Epithelial cell of esophagus (primary cell): ENCODE data around the gene FAAP20.
A peak's percentile ranks its signal among the peaks of the same experiment; 100 is the strongest.

ENCODE experiments used
- DNase-seq: peaks from one replicate; pipeline ENCODE4 v3.0.0; 2010; ENCODE audit warnings: low read depth
- H3K4me3 ChIP-seq: 2 replicates; pipeline ENCODE4 v1.5.1; 2011; ENCODE audit warnings: mild to moderate bottlenecking, low read length, control low read depth
- TF ChIP-seq, protein P1 (sequence below): IDR thresholded peaks from 2 replicates; pipeline ENCODE4 v1.5.1; 2011; ENCODE audit warnings: low read depth, mild to moderate bottlenecking, low read length, control low read depth, inconsistent platforms; ENCODE audit not compliant: insufficient read depth; ENCODE audit errors: missing control alignments

The FAAP20 gene

DNA sequence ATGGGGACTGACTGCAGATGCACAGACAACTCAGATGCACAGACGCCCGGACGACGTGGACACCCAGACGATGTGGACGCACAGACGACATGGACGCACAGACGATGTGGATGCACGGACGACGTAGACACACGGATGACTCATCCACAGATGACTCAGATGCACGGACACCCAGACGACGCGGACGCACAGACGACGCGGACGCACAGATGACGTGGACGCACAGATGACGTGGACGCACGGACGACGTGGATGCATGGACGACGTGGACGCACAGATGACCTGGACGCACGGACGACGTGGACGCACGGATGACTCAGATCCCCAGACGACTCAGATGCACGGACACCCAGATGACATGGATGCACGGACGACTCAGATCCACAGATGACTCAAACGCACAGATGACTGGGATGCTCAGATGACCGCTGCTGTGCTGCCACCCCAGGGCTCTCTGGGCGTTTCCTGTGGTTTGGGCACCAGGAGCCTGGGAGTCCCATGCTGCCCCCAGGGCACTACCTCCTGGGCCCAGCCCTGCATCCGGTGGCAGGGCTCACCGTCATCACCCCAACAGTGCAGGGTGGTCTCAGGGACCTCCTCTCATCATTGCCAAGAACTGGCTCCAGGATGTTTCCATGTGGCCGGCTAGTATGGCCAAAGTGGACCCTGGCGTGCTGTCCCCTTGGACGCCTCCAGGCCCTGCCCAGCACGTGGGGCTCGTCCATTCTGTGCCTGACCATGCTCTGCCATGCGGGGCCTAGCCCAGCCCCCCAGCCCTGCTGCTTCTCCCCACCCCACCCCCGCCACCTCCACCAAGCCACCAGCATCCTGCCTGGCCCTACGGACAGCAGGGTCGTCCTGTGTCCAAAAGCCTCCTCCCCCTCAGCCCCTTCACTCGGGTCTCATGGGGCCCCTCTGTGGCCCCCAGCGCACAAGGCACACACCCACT, 14.0 kb downstream of the FAAP20 start:
- TF ChIP-seq, protein P1, sequence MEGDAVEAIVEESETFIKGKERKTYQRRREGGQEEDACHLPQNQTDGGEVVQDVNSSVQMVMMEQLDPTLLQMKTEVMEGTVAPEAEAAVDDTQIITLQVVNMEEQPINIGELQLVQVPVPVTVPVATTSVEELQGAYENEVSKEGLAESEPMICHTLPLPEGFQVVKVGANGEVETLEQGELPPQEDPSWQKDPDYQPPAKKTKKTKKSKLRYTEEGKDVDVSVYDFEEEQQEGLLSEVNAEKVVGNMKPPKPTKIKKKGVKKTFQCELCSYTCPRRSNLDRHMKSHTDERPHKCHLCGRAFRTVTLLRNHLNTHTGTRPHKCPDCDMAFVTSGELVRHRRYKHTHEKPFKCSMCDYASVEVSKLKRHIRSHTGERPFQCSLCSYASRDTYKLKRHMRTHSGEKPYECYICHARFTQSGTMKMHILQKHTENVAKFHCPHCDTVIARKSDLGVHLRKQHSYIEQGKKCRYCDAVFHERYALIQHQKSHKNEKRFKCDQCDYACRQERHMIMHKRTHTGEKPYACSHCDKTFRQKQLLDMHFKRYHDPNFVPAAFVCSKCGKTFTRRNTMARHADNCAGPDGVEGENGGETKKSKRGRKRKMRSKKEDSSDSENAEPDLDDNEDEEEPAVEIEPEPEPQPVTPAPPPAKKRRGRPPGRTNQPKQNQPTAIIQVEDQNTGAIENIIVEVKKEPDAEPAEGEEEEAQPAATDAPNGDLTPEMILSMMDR = no peak
- no peak overlapping the region for H3K4me3 ChIP-seq
- peak; percentile 20 for DNase-seq

DNA sequence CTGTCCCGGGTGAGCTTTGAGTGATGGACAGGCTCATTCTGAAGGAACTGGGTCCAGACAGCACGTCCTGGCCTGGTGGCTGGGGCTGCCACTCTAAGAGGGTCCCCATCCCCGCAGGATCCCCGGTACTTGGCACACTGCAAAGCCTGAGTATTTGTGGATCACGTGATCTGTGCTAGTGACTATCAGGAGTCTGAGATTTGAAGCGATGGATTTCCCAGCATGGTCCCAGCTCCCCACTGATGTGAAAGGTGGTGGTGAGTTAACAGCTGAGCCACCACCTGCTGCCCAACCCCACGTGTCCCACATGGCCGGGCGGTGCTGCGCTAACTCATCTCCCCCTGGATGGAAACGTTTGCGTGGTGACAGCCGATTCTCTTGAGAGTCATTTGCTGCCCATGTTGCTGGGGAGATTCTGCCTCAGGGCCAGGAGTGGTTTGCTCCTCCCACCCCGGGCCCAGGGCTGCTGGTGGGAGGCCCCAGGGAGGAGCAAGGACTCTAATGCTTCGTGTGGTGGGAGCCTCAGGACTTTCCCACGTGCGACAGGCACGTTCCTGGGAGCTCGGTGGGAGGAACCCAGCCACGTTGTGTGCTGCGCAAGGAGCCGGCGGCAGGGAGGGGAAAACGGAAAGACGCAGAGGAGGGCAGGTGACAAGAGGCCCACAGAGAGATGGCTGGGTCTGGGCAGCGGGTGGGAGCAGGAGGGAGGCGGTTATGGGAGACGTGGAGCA, 15.1 kb downstream of the FAAP20 start:
- no peak for DNase-seq
- TF ChIP-seq, protein P1 = no peak
- H3K4me3 ChIP-seq = no peak overlapping the region

DNA sequence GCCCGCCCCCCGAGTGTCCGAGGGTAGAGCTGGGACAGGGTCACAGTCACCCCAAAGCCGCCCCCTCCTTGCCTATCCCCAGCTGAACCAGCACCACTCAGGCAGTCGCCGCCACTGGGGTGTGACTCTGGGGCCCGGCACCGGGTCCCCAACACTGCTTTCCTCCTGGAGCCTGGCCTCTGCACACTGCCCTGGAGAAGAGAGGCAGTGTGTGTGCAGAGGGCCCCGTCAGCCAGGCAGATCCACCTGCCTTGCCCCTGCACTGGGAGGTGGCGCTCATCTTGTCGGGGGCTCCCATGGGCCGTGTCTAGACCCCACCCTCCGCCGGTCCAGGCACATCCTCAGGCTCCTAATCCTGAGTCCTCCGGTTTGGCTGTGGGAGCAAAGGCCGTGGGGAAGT, 15.7 kb downstream of the FAAP20 start:
- H3K4me3 ChIP-seq = no peak overlapping the region
- TF ChIP-seq, protein P1 = no peak
- DNase-seq = no peak

DNA sequence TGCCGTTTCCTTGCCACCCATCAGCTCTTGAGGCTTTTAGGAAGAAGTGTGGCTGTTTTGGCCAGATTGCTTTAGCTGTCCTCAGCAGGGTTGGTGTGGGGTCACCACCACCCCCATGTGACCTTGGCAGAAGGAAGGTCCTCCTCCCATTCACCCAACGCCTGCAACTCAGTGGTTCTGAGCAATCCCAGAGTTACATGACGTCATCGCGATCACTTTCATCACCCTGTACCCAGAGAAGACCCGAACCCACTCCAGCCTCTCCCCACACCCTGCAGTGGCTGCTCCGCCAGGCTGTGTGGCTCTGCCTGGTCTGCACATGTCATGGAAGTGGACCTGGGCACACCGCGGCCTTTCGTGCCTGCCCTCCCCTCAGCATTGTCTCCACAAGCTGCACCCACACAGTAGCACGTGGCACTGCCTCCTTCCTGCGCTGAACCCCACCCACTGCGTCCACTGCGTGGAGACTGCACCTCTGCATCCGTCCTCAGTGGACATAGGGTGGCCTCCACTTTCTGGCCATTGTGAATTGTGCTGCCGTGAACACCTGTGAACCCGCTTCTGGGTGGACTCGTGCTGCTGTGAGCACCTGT, 16.5 kb downstream of the FAAP20 start:
- TF ChIP-seq, protein P1 = no peak

DNA sequence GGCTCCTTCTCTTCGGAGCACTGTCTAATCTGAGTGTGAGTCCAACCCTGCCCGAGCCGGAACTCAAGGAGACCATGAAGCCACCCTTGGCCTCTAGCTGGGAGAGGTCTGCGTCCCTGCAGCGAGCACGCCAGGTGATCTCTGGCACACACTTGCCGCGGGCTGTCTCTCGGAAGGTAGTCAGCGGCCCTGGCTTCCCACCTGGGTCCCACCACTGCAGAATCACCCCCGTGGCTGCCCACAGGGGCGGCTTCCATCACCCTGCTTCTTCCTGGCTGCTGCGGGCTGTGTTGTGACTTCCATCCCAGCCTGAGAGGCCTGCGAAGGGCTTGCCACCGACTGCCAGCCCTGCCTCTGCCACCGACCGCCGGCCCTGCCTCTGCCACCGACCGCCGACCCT, 17.0 kb downstream of the FAAP20 start:
- no peak overlapping the region for H3K4me3 ChIP-seq
- no peak for DNase-seq
- TF ChIP-seq, protein P1 = no peak

More for the DNA sequence above, 16.5 kb downstream of the FAAP20 start:
- no peak for DNase-seq
- H3K4me3 ChIP-seq = no peak overlapping the region

DNA sequence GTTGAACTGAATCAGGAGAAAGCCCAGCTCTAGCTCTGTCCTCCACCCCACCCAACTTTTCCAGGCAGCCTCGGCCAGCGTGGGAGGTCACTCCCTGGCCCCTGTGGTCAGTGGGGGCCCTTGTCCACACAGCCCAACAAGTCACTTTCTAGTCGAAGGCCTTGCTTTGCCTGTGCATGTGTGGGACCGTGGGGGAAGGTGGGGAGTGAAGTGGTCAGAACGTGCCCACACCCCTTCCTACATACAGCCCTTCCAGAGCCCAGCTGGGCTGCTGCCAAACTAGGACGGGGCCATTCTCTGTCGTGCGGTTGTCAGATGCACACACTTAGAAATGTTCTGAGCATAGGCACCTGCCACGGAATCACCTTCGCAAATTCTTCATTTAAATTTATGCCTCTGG, 18.0 kb downstream of the FAAP20 start:
- no peak for DNase-seq
- TF ChIP-seq, protein P1 = no peak
- H3K4me3 ChIP-seq = no peak overlapping the region
